Measurements from ENCODE around the gene YPEL1. TPM values are rescaled to one million over a fixed set of nuclear protein-coding genes. Genes with fewer than 3 reads are reported as not detected.
"Not testable (repeated sequence)": the region's sequence is repeated elsewhere in the genome, so short reads cannot be mapped to it uniquely, and the experiment has no call there.

Gene YPEL1
- total RNA-seq, 2 donors from 2014 or later = 4.6 to 5.3 TPM

GRCh38 chr22:21692856-21693255 is 42.7 kb downstream of the YPEL1 start:
- intact Hi-C loops (cut with DNase I); ATAC-seq; DNase-seq: not testable (repeated sequence)

GRCh38 chr22:21691816-21692215 is 43.8 kb downstream of the YPEL1 start:
- intact Hi-C loops (cut with DNase I) = no loop called here
- DNase-seq = no peak
- no peak for ATAC-seq

GRCh38 chr22:21690401-21690801 is 45.2 kb downstream of the YPEL1 start:
- DNase-seq (no peak), ATAC-seq (peak in 1 of 2 donors; percentile 21)
- intact Hi-C loops (cut with DNase I) = no loop called here

GRCh38 chr22:21688706-21689381 is 46.8 kb downstream of the YPEL1 start:
- ATAC-seq (no peak), DNase-seq (no peak)
- intact Hi-C loops (cut with DNase I) = no loop called here

- intact Hi-C loops (cut with DNase I) = no loop called here
- DNase-seq = no peak
- ATAC-seq = no peak
These were observed 47.3 kb downstream of the YPEL1 start for GRCh38 chr22:21688341-21688705.

GRCh38 chr22:21687685-21688259 is 47.8 kb downstream of the YPEL1 start:
- no peak for DNase-seq

GRCh38 chr22:21686634-21687393 is 48.8 kb downstream of the YPEL1 start:
- DNase-seq (no peak), ATAC-seq (no peak)
- intact Hi-C loops (cut with DNase I) = no loop called here

More at GRCh38 chr22:21687685-21688259, 47.8 kb downstream of the YPEL1 start:
- ATAC-seq = no peak
- intact Hi-C loops (cut with DNase I) = no loop called here

GRCh38 chr22:21686193-21686608 is 49.4 kb downstream of the YPEL1 start:
- intact Hi-C loops (cut with DNase I) = no loop called here
- DNase-seq (no peak), ATAC-seq (no peak)

- no peak for DNase-seq
- intact Hi-C loops (cut with DNase I) = no loop called here
- no peak for ATAC-seq
These were observed 50.5 kb downstream of the YPEL1 start for GRCh38 chr22:21685164-21685513.

- ATAC-seq = no peak
- no peak for DNase-seq
- intact Hi-C loops (cut with DNase I) = no loop called here
These were observed 51.0 kb downstream of the YPEL1 start for GRCh38 chr22:21684492-21685163.

GRCh38 chr22:21683401-21683811 is 52.2 kb downstream of the YPEL1 start:
- no peak for ATAC-seq
- DNase-seq = no peak
- intact Hi-C loops (cut with DNase I) = no loop called here

- intact Hi-C loops (cut with DNase I) = no loop called here
- DNase-seq = no peak
- no peak for ATAC-seq
These were observed 53.0 kb downstream of the YPEL1 start for GRCh38 chr22:21682385-21683175.

- intact Hi-C loops (cut with DNase I) = no loop called here
- DNase-seq (no peak), ATAC-seq (no peak)
These were observed 53.8 kb downstream of the YPEL1 start for GRCh38 chr22:21681566-21682370.

- intact Hi-C loops (cut with DNase I) = no loop called here
- ATAC-seq (no peak), DNase-seq (no peak)
These were observed 54.6 kb downstream of the YPEL1 start for GRCh38 chr22:21680830-21681565.

- DNase-seq = no peak
- ATAC-seq = no peak
- intact Hi-C loops (cut with DNase I) = no loop called here
These were observed 56.2 kb downstream of the YPEL1 start for GRCh38 chr22:21679383-21679782.

GRCh38 chr22:21678842-21679241 is 56.8 kb downstream of the YPEL1 start:
- not testable (repeated sequence) for ATAC-seq, DNase-seq

GRCh38 chr22:21677606-21678443 is 57.8 kb downstream of the YPEL1 start:
- peak in 1 of 2 donors; percentile 65 for ATAC-seq
- intact Hi-C loops (cut with DNase I) = no loop called here
- no peak for DNase-seq

More at GRCh38 chr22:21678842-21679241, 56.8 kb downstream of the YPEL1 start:
- intact Hi-C loops (cut with DNase I) = not testable (repeated sequence)
